HepG2 (cell line): Measurements from ENCODE around the gene SLCO4A1.

Source experiments
- REST ChIP-seq, 2 experiments: IDR thresholded peaks; 2 replicates each; pipeline ENCODE4 v1.6.1; 2011 to 2012; ENCODE audit warnings: low read length in 2 of 2, borderline replicate concordance in 1 of 2, low read depth in 1 of 2, mild to moderate bottlenecking in 1 of 2, moderate library complexity in 1 of 2
- ZBTB43 ChIP-seq: sonication (generic); formaldehyde crosslinking; conservative IDR thresholded peaks from 2 replicates; pipeline ENCODE4 v1.4.0; 2020; ENCODE audit warnings: missing genetic modification reagents

- TF ChIP-seq REST (IDR thresholded peaks at IDR 0.05; ENCODE audit: borderline replicate concordance in 1 of 2, low read depth in 1 of 2, low read length in 2 of 2): no peak
- TF ChIP-seq ZBTB43 (CRISPR knock-in tag): no peak
Measured at GRCh38 chr20:62660240-62660615, 17.9 kb downstream of the SLCO4A1 start.
